H1 (cell line): Measurements from ENCODE around the gene CIITA. TPM values are rescaled to one million over a fixed set of nuclear protein-coding genes. Genes with fewer than 3 reads are reported as not detected.

Source experiments
- CREB1 ChIP-seq: IDR thresholded peaks from 2 replicates; pipeline ENCODE4 v1.6.1; 2012; ENCODE audit warnings: inconsistent platforms
- YY1 ChIP-seq: IDR thresholded peaks from 2 replicates; pipeline ENCODE4 v1.6.1; 2011; ENCODE audit warnings: low read depth, mild to moderate bottlenecking, low read length
- polyA plus RNA-seq, 7 experiments: library from polyadenylated mRNA; depleted of rRNA in 3 of 7; stranded (reverse) in 5 of 7; unstranded in 2 of 7; fragments of >200 nt in 5 of 7; fragments of 200-250 nt in 2 of 7; gene quantifications; 1 replicate in 5 of 7; 2 replicates in 1 of 7; 4 replicates in 1 of 7; pipeline versions ENCODE4 v1.2.1 to v1.2.3, GENCODE V29; 2011 to 2013; ENCODE audit warnings: missing spikeins in 2 of 7, mixed read lengths in 2 of 7
- total RNA-seq: library from RNA; stranded (reverse); fragmentation: NEBNext Ultra II Directional; extraction: Animal tissue kit (Norgen Biotek cat#: 25700); gene quantifications from 2 replicates; pipeline ENCODE4 v1.2.1, GENCODE V29; 2021
- TF ChIP-seq, protein P1 (sequence below): fragments of 300-600 bp; sonication (generic); IDR thresholded peaks from 2 replicates; pipeline ENCODE4 v1.7.1; 2012; ENCODE audit warnings: low read length, moderate library complexity, mild to moderate bottlenecking, inconsistent platforms; ENCODE audit not compliant: insufficient replicate concordance

The CIITA gene
- total and polyA plus RNA-seq, 2 of the 8 experiments (the other 6 are each of a cell fraction or from before 2014, with no cell fraction given), result 0.07 to 0.17 TPM

DNA sequence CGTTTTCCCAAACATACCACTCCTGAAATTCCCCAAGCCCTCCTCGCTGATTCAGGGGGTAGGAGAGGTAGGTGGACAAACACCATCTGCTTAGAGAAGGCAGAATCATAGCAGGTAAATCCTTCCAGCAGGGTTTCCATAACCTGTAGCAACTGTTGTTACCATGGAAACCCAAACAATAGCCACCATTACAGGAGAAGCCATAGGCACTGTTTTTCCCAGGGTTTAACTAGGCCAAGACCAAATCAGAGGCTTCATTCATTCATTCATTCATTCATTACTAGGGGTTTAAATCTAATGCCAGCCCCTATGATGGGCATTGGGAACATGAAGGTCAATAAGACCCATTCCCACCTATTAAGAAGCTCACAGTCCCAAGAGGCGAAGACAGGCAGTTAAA is 25.5 kb upstream of the CIITA start (continued):
- TF ChIP-seq, protein P1, sequence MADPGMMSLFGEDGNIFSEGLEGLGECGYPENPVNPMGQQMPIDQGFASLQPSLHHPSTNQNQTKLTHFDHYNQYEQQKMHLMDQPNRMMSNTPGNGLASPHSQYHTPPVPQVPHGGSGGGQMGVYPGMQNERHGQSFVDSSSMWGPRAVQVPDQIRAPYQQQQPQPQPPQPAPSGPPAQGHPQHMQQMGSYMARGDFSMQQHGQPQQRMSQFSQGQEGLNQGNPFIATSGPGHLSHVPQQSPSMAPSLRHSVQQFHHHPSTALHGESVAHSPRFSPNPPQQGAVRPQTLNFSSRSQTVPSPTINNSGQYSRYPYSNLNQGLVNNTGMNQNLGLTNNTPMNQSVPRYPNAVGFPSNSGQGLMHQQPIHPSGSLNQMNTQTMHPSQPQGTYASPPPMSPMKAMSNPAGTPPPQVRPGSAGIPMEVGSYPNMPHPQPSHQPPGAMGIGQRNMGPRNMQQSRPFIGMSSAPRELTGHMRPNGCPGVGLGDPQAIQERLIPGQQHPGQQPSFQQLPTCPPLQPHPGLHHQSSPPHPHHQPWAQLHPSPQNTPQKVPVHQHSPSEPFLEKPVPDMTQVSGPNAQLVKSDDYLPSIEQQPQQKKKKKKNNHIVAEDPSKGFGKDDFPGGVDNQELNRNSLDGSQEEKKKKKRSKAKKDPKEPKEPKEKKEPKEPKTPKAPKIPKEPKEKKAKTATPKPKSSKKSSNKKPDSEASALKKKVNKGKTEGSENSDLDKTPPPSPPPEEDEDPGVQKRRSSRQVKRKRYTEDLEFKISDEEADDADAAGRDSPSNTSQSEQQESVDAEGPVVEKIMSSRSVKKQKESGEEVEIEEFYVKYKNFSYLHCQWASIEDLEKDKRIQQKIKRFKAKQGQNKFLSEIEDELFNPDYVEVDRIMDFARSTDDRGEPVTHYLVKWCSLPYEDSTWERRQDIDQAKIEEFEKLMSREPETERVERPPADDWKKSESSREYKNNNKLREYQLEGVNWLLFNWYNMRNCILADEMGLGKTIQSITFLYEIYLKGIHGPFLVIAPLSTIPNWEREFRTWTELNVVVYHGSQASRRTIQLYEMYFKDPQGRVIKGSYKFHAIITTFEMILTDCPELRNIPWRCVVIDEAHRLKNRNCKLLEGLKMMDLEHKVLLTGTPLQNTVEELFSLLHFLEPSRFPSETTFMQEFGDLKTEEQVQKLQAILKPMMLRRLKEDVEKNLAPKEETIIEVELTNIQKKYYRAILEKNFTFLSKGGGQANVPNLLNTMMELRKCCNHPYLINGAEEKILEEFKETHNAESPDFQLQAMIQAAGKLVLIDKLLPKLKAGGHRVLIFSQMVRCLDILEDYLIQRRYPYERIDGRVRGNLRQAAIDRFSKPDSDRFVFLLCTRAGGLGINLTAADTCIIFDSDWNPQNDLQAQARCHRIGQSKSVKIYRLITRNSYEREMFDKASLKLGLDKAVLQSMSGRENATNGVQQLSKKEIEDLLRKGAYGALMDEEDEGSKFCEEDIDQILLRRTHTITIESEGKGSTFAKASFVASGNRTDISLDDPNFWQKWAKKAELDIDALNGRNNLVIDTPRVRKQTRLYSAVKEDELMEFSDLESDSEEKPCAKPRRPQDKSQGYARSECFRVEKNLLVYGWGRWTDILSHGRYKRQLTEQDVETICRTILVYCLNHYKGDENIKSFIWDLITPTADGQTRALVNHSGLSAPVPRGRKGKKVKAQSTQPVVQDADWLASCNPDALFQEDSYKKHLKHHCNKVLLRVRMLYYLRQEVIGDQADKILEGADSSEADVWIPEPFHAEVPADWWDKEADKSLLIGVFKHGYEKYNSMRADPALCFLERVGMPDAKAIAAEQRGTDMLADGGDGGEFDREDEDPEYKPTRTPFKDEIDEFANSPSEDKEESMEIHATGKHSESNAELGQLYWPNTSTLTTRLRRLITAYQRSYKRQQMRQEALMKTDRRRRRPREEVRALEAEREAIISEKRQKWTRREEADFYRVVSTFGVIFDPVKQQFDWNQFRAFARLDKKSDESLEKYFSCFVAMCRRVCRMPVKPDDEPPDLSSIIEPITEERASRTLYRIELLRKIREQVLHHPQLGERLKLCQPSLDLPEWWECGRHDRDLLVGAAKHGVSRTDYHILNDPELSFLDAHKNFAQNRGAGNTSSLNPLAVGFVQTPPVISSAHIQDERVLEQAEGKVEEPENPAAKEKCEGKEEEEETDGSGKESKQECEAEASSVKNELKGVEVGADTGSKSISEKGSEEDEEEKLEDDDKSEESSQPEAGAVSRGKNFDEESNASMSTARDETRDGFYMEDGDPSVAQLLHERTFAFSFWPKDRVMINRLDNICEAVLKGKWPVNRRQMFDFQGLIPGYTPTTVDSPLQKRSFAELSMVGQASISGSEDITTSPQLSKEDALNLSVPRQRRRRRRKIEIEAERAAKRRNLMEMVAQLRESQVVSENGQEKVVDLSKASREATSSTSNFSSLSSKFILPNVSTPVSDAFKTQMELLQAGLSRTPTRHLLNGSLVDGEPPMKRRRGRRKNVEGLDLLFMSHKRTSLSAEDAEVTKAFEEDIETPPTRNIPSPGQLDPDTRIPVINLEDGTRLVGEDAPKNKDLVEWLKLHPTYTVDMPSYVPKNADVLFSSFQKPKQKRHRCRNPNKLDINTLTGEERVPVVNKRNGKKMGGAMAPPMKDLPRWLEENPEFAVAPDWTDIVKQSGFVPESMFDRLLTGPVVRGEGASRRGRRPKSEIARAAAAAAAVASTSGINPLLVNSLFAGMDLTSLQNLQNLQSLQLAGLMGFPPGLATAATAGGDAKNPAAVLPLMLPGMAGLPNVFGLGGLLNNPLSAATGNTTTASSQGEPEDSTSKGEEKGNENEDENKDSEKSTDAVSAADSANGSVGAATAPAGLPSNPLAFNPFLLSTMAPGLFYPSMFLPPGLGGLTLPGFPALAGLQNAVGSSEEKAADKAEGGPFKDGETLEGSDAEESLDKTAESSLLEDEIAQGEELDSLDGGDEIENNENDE, result no peak
- TF ChIP-seq YY1, result no peak
- TF ChIP-seq CREB1, result no peak
